Prostate gland (tissue), 2 donors: ENCODE data around the gene SLAMF1.

ENCODE experiments used
- CTCF ChIP-seq, 4 experiments: fragments of 200-600 bp in 2 of 4; fragments of 450-650 bp in 2 of 4; sonication (generic) in 2 of 4; IDR thresholded peaks; 1 replicate in 3 of 4; 2 replicates in 1 of 4; pipeline ENCODE4 v1.5.1; 2016 to 2019; ENCODE audit warnings: antibody characterized with exemption in 4 of 4, mild to moderate bottlenecking in 2 of 4, moderate library complexity in 2 of 4
- POLR2A ChIP-seq: fragments of 450-650 bp; IDR thresholded peaks from one replicate; pipeline ENCODE4 v1.6.1; 2016; ENCODE audit warnings: antibody characterized with exemption, mild to moderate bottlenecking
- POLR2AphosphoS5 ChIP-seq: sonication (generic); formaldehyde crosslinking; IDR thresholded peaks from one replicate; pipeline ENCODE4 v1.6.1; 2017; ENCODE audit warnings: antibody characterized with exemption

GRCh38 chr1:160637065-160637464, 9.8 kb downstream of the SLAMF1 start:
- TF ChIP-seq POLR2A (no peak), CTCF (IDR thresholded peaks at IDR 0.05) (no peak), POLR2AphosphoS5 (no peak)
